Coronary artery (tissue), 2 donors: Measurements from ENCODE around the gene AFF3.

Experiments used
- DNase-seq: peaks from one replicate; pipeline ENCODE4 v3.0.0-alpha.2; 2017; ENCODE audit warnings: low spot score
- H3K27ac ChIP-seq, 2 donors: fragments of 200-600 bp; sonication (generic); one replicate each; pipeline ENCODE4 v1.5.1; 2016 to 2019
- H3K4me3 ChIP-seq: fragments of 200-600 bp; sonication (generic); 2 replicates; pipeline ENCODE4 v1.5.1; 2016; ENCODE audit warnings: mild to moderate bottlenecking, moderate library complexity
- TF ChIP-seq, protein P1 (sequence below): fragments of 200-600 bp; sonication (generic); IDR thresholded peaks from one replicate; pipeline ENCODE4 v1.5.1; 2019; ENCODE audit warnings: antibody characterized with exemption

The AFF3 gene

DNA sequence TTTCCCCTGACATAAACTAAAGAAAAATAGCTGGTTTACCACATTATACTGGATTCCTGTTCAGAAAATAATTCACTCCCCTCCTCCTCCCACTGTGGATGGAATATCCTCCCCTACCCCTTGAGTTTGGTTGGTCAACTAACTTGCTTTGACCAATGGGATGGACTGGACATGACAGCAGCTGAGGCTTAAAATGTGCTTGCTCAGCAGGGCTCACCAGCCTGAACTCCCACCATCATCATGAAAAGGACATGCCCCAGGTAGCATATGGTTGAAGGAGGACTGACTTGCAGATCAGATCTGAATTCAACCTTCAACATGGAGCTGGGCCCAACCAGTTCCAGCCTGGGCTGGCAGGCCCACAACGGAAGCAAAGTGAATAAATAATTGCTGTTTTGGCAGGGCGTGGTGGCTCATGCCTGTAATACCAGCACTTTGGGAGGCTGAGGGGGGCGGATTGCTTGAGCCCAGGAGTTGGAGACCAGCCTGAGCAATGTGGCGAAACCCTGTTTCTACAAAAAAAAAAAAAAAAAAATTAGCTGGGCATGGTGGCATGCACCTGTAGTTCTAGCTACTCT lies 284.4 kb downstream of the AFF3 start:
- TF ChIP-seq, protein P1, sequence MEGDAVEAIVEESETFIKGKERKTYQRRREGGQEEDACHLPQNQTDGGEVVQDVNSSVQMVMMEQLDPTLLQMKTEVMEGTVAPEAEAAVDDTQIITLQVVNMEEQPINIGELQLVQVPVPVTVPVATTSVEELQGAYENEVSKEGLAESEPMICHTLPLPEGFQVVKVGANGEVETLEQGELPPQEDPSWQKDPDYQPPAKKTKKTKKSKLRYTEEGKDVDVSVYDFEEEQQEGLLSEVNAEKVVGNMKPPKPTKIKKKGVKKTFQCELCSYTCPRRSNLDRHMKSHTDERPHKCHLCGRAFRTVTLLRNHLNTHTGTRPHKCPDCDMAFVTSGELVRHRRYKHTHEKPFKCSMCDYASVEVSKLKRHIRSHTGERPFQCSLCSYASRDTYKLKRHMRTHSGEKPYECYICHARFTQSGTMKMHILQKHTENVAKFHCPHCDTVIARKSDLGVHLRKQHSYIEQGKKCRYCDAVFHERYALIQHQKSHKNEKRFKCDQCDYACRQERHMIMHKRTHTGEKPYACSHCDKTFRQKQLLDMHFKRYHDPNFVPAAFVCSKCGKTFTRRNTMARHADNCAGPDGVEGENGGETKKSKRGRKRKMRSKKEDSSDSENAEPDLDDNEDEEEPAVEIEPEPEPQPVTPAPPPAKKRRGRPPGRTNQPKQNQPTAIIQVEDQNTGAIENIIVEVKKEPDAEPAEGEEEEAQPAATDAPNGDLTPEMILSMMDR, result no peak
- H3K27ac ChIP-seq, result no peak overlapping the region
- H3K4me3 ChIP-seq, result no peak overlapping the region
- DNase-seq, result no peak

DNA sequence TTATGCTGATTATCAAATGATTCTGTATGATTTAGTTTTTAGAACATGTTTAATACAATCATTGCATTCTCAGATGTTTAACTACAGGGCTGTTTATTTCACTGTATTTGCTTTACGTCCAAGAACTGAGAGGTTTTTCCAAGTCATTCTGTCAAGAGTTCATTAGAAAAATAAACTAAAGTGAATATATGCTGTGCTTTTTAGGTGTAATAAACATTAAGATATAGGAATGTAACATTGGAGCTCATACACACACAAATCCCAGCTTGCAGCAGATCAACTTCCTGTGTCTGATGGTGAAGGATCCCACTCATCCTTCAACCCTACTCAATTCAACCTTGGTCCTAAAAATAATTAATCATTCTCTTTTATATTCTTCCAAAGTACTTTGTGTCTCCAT lies 285.0 kb downstream of the AFF3 start:
- no peak overlapping the region for H3K4me3 ChIP-seq
- no peak for DNase-seq
- H3K27ac ChIP-seq, result no peak overlapping the region
- TF ChIP-seq, protein P1, result no peak

DNA sequence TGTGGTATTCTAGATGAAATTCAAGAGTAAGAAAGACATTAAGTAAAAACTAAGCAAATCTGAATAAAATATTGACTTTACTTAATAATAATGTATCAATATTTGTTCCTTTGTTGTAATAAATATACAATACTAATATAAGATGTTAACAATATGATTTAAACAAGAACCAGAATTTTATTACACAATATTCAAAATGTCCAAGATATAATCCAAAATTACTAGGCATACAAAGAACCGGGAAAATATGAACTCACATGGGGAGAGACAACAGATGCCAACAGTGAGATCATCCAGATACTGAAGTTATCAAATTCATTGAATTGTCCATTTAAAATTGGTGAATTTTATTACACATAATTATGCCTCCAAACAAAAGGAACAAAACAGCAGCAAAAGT lies 286.3 kb downstream of the AFF3 start:
- no peak for DNase-seq
- TF ChIP-seq, protein P1, result no peak
- H3K4me3 ChIP-seq, result no peak overlapping the region
- H3K27ac ChIP-seq, result no peak overlapping the region

DNA sequence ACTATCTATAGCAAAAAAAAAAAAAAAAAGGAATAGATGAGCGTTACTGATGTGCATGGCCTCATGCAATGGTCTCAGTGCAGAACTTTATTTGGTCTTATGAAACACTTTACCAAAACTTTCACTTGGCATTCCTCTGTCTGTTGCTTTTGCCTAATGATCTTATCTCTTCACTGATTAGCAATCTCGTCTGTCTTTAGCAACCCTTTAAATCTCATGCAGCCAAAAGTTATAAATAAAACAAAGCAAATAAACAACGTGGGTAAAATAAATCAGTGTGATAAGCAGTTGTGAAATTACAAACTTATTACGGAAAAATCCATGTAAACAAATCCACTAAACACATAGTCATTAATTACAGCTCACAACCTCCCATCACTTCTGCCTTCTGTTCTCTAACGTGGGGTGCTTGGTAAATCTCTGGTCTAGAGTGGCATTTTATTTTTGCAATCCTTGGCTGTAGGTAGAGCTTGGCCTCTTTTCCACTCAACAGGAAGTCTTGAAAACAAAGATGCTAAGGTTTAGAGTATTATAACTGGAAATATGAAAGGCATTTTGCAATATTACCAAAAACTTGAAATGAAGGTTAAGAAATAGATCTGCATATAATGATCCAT lies 288.0 kb downstream of the AFF3 start:
- no peak for DNase-seq
- TF ChIP-seq, protein P1, result no peak
- H3K27ac ChIP-seq, result no peak overlapping the region
- no peak overlapping the region for H3K4me3 ChIP-seq

DNA sequence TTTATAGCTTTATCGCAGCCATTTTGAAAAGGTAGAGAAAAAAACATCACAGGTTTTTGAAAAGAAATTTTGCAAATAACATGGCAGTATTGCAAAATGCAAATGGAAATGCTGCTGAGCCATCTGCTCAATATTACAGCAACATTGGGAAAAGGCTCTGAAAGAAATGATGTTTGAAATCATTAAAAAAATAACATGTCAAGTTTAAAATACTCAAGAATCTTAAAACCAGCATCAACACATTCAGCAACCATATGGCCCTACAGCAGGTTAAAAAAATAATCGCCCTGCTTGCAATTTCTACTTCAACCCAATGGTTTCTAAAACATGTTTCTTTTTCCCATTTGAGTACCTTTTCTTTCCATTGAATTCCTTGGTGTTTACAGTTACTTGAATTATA lies 289.4 kb downstream of the AFF3 start:
- TF ChIP-seq, protein P1, result no peak
- Histone ChIP-seq H3K4me3 (no peak overlapping the region), H3K27ac (no peak overlapping the region)
- no peak for DNase-seq

DNA sequence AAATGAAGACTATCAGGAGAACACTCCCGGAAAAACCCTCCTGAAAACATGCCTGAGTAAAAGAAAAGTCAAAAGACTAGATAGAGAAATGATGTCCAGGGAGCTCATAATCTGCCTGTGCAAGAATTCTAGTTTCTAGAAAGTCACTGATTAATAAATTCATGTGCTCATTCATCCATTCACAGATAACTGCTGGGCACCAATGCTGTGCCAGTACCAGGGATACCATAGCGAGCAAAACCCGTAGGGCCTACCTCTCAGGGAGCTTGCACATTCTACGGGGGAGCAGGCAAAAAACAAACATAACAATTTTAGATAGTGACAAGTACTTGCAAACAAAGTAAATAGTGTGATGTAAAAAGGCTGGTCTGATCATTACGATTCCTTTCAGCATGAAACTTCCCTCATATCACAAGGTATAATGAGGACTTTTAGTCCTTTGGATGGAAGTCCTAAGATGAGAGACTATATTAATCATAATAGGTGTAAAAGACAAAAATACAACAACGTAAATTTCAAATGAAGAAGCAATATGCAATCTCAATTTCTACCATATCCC lies 289.9 kb downstream of the AFF3 start:
- TF ChIP-seq, protein P1, result no peak
- no peak for DNase-seq
- H3K4me3 ChIP-seq, result no peak overlapping the region
- no peak overlapping the region for H3K27ac ChIP-seq

DNA sequence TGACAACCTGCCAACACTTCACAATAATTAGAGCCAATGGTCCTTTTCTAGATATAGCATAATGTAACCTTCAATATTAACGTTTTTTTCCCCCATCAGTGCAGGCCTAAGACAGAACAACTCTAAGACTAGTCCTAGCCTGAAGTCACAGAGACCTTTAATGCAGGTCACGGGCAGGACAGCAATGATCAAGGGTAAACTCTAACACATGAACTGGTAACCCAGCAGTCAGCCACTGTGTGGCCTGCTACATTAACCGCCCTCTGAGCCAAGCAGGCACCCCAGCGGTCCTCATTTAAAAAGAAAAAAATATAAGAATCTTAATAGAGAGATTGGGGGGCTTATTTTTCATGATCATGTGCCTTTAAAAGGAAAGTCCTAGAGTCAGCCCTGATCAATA lies 290.6 kb downstream of the AFF3 start:
- TF ChIP-seq, protein P1, result no peak
- no peak for DNase-seq
- no peak overlapping the region for H3K27ac ChIP-seq
- H3K4me3 ChIP-seq, result no peak overlapping the region
